Measurements from ENCODE around the gene RSAD2. TPM values are rescaled to one million over a fixed set of nuclear protein-coding genes. Genes with fewer than 3 reads are reported as not detected.

Gene RSAD2
- total RNA-seq, result under 0.01 and 0.33 TPM in 2 replicates

GRCh38 chr2:6877402-6878304 is at the start of gene RSAD2:
Gene RSAD2, plus strand, starts transcription at chr2:6877777. Its CDS starts 24 bp downstream, at chr2:6877801.

GRCh38 chr2:6865346-6866274 is 12.0 kb upstream of the RSAD2 start, which contains the start of gene CMPK2:
Gene CMPK2, minus strand, starts transcription at chr2:6865907. Its CDS starts 211 bp downstream, at chr2:6865696.

GRCh38 chr2:6917071-6917760 is 39.6 kb downstream of the RSAD2 start, which contains the start of gene RNF144A:
Gene RNF144A, plus strand, starts transcription at chr2:6917412. Its CDS starts 79,515 bp downstream, at chr2:6996927.

Other genes with a start within 250 kb of the RSAD2 start
- gene CMPK2, start 11.9 kb upstream of the RSAD2 start, total RNA-seq, result 0.26 and 0.33 TPM in 2 replicates
- gene RNF144A, start 39.6 kb downstream of the RSAD2 start, total RNA-seq, result 12.2 and 16.2 TPM in 2 replicates

Data from dermis lymphatic vessel endothelial cell (primary cell).